Esophagus mucosa (tissue), 1 donor: ENCODE measurements around the gene NHS. TPM values are rescaled to one million over a fixed set of nuclear protein-coding genes. Genes with fewer than 3 reads are reported as not detected.
A peak's percentile ranks its signal among the peaks of the same experiment; 100 is the strongest.

ENCODE experiments used
- ATAC-seq: fragments of 200-7000 bp; cut with Tn5 transposase; one replicate; pipeline ENCODE4 v1.9.1; 2020
- total RNA-seq: library from RNA; stranded (reverse); gene quantifications from one replicate; pipeline ENCODE4 v1.2.4, GENCODE V29; 2023
- donor health status: DM: yes; HTN: yes; CAD: no.

Gene NHS
- total RNA-seq, 1 donor from 2014 or later = 2.5 TPM

DNA sequence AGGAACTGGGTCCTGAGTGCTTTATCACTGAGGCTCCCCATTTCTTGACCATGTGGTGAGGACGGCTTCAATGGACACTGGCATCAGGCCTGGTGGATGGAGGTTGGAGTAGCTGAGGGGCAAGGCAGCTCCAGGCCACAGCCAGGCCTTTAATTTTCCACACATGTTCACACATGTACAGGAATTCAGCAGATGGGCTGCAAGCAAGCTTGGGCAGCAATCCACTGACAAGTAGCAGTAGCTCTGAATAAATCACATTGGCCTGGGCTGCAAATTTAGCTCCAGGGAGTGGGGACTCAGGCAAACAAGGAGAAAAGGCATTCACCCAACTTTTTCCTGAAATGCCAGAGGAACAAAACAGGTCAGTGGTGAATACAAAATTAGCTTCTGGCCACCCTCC lies 254.5 kb downstream of the NHS start:
- ATAC-seq = no peak

DNA sequence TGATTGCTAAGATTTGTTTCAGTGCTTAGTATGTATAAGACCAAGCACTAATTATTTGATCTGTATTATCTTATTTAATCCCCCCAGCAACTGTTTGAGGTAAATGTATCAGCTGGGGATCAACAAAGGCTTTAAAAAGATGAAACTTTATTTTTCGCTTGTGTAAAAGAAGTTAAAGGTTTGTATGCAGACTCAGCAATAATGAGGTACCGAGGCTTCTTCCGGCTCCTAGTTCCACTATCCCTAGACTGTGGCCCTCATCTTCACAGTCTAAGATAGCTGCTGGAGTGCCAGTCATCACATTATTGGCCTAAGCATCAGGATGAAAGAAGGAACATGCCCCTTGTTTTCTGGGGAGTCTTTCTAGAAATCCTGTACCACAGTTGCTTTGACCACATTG lies 256.6 kb downstream of the NHS start:
- no peak for ATAC-seq

DNA sequence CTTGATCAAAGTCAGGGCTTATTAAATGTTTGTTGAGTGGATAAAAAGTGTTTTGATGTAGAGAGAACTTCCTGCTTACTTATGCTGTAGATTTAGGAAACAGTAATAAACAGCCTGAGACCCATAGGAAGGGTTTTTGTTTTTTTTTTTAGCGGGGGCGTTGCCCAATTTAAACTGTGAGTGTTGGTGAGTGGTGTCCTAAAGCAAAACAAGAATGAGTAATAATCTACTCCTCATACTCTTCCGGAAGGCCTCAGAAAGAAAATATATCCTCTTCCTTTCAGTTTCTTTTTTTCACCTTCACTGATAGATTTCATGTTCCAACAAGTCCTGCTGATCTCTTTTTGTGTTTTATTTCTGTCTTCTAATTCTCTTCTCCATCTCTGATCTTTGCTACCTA lies 257.9 kb downstream of the NHS start:
- ATAC-seq = peak; percentile 43

DNA sequence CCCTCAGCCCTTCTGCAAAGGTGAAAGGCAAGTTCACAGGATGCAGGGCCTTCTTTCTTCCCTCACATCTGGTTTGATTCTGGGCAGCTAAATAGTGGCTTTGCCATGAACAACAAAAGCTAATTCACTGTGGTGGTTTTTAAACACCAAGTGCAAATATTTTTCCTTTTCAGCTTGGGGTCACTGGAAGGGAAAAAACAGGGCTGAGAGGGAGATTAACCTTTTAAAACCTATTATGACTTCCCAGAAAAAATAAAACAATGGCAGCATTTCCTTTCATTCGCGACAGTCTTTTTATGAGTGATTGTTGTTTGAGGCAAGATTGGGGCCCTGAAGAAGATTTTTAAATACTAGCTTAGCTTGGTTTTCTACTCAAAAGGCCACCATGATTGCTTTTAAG lies 258.5 kb downstream of the NHS start:
- ATAC-seq = no peak

DNA sequence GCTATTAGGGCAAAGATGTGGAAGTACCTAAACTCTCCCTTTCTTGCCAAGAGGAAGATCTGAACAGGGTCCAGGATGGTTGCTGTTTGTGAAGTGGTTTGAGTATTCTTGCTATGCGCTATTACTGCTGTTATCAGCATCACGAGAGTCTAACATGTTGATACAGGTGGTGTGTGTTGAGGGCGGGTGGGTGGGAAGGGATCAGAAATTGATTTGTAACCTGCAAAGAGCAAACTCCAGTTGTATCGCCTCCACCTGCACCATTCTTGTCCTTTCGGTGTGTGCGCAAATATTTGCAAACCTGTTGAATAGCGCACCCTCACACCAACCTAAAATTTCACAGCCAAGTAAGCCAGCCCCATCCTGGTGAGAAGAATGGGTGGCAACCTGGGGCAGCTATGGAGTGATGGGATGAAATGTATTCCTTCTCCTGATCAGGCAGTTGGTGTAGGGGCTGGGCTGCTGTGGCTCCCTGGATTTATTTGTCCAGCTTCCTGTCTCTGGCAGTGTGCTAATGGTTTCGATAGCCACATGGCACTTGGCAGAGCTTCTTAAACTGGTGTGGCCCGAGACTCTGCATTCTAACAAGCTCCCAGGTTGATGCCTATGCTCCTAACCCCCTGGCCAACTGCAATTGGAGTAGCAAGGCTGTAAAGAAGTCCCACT lies 259.7 kb downstream of the NHS start:
- ATAC-seq = no peak

GRCh38 chrX:17635231-17635630 lies 260.2 kb downstream of the NHS start:
- peak; percentile 73 for ATAC-seq

DNA sequence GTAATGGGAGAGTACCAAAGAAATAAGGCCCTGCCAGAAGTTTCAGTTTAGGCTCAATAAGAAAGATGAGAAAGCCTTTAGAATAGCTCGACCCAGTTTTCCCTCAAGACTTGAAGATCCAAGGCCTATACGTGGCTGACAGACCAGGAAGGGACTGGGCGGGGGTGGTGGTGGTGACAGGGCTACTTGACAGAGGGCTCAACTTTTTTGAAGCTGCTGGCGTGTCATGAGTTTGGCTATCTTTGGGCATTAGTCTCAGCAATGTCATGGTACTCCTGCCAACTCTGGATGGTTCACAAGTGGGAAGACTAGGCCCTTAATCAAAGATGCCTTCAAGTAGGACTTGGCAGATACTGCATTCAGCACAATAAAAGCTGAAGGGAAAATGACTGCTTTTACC lies 262.2 kb downstream of the NHS start:
- ATAC-seq = no peak

GRCh38 chrX:17638731-17639130 lies 263.7 kb downstream of the NHS start:
- ATAC-seq = no peak

GRCh38 chrX:17642891-17643290 lies 267.9 kb downstream of the NHS start:
- ATAC-seq = no peak

DNA sequence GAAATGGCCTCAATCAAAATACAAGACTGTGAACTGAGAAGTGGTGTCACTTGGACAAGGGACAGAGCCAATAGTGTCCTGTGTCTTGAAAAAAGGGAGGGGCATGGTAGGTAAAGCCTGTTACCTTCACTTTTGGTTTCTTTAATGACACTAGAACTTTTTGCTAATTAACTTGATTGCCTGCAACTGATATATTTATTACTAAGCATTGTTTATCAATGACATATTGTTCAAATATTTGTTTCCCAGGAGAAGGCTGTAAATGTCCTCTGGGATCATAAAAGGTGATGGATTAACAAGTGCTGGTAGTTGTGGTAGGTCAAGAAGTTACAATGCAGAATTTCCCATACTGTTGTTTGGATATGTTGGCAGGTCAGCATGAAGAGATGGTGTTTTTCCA lies 268.5 kb downstream of the NHS start:
- ATAC-seq = no peak

- no peak for ATAC-seq
These were observed 269.0 kb downstream of the NHS start for GRCh38 chrX:17644001-17644400.

DNA sequence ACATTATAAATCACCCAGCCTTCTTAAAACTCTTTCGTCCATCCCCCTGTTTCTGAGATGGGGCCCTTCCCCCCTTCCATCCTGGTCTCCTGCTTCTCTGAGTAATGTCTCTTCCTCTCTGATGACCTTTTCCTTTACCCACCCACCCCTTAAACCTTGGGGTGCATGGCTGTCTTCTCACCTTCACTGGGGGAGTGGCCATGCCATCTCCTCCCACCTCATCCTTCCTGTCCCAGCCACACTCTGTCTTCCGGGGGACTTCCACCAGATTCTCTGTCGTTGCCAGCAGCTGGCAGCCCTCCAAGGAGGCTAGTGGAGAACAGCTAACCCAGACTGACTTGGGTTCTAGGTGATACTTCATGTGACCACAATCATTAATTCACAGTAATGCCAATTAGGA lies 279.1 kb downstream of the NHS start:
- ATAC-seq = no peak

- no peak for ATAC-seq
These were observed 280.4 kb downstream of the NHS start for GRCh38 chrX:17655211-17656034.

DNA sequence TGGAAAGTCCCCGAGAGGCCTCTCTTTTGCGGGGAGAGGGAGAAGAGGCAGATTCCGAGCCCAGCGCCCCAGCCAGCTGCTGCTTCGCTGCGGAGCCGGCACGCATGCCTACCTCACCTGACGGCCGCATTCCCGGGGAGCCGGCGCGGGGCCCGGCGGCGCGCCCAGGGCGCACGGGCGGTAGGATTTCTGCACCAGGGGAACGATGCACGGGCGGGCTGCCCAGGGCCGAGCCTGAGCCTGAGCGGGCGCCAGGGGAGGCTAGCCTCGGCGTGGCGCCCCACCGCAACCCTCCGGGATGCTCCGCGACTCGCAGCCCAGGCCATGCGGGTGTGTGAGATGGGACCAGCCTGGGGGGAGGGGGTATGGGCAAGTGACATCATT lies 281.0 kb downstream of the NHS start:
- ATAC-seq = peak; percentile 17

GRCh38 chrX:17656556-17656955 lies 281.6 kb downstream of the NHS start:
- no peak for ATAC-seq

- no peak for ATAC-seq
These were observed 287.4 kb downstream of the NHS start for GRCh38 chrX:17662391-17662790.

DNA sequence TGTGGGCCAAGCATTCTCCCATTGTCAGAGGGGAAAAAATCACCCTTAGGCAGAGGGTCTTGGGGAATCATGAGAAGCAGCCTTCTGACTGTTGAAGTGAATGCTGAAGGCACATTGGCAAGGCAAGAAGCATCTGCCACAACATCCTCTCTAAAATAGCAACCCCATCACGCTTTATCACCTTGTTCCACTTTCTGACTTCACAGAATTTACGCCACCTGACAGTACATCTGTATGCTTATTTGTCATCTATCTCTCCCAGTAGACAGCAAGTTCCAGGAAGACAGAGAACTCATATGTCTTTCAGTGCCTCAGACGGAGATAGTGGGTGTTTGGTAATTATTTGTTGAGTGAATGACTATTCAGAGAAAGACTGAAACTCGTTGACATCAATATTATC lies 293.9 kb downstream of the NHS start:
- no peak for ATAC-seq

DNA sequence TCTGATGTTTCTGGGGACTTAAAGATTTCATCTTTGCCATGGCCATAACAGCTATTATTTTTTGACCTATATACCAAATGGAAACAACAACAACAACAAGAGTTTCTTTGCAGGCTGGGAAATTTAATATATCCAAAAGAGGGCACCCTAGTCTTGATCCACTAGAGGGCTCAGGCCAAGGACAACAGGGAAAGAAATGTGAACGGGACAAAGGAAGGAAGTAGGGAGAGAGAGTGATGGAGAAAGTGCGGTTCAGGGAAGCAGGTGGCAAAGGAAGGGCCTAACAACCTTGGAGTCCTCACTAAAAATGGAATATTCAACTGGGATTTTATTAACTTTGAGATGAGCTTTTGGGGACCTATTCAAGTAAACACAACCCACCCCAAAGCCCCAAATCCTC lies 294.5 kb downstream of the NHS start:
- no peak for ATAC-seq

DNA sequence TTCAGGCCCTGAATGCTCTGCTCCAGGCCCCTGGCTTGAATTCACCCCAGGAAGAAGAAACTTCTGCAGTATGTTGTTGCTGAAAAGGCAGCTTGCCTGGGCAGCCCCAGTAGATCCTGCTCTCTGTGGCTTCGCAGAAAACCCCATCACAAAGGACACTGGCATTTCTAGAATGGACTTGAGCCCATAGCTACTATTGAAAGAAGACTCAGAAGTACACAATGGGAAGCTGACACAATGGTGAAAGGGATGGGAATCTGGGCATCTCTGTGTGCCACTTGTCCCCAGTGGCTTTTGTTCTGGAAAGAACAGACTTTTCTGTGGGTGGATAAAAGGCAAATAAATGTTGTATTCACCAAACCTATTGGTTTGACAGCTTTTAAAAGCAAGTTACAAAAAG lies 294.9 kb downstream of the NHS start:
- no peak for ATAC-seq

GRCh38 chrX:17670874-17671273 lies 295.9 kb downstream of the NHS start:
- ATAC-seq = peak; percentile 90

DNA sequence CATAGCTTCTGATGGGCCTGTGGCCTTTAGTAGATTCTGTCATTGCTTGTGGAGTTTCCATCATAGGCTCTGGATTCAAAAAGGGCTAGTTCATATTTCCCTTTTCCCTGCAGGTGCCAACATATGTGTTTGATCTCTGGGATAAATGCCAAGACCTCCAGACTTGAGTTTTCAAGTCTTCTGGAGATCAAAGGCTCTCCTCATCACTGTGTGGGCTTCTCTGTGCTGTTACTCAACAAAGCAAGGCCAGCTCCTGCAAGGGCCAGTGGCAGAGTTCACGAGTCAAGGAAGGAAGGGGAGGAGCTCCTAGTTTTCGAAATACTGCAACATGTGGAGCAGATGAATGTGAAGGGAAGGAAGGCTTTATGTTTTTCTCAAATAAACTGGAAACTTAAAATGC lies 299.6 kb downstream of the NHS start:
- ATAC-seq = no peak

DNA sequence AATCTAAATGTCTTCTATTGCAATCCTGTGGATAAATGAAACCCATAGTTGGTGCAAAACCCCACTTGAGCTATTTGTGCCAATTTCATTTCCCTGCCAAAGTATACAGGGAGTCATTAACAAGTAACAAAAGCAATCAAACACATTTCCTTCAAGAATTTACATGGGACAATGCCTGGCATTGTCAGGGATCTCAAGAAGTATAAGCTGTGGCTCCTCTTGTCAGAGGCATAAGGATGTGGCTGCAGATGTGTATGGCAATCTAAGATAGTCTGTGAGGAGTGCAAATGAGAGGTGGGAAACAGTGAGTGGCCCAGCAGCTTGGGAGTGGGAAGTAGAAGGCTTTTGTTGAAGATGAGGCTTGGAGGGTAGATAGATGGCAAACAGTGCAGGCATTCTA lies 304.3 kb downstream of the NHS start:
- no peak for ATAC-seq

DNA sequence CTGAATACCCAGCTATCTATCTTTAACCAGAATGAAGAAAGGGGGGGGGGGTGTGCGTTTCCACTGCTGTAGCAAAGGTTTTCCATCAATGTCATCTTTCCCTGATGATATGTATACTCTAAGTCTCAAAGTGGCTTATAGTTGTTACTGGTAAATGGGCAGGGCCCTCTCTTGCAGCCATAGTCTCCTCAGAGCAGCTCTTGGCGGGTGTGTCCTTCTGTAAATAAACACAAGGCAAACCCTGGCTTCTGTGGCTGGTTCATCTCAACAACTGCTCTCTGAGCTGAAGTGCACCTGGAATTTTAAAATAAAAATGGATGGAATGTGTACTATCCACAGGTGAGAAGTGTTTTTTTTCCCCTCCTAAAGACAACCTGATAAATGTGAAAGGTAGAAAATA lies 304.8 kb downstream of the NHS start:
- no peak for ATAC-seq

GRCh38 chrX:17680732-17681413 lies 305.9 kb downstream of the NHS start:
- no peak for ATAC-seq
